Right lobe of liver (tissue), 6 donors: Measurements from ENCODE around the gene LDLRAD3. TPM values are rescaled to one million over a fixed set of nuclear protein-coding genes. Genes with fewer than 3 reads are reported as not detected.

Experiments used
- ATAC-seq, 4 donors: fragments of 200-7000 bp; cut with Tn5 transposase; one replicate each; pipeline ENCODE4 v1.9.1; 2020; ENCODE audit warnings: mild to moderate bottlenecking in 4 of 4, moderate library complexity in 4 of 4
- DNase-seq, 3 donors: peaks; one replicate each; pipeline ENCODE4 v3.0.0-alpha.2; 2020
- H3K27ac ChIP-seq, 3 donors: fragments of 200-600 bp; one replicate each; pipeline ENCODE4 v1.8.0; 2022
- H3K27me3 ChIP-seq, 2 donors: fragments of 200-600 bp; one replicate each; pipeline ENCODE4 v1.8.0; 2022
- H3K36me3 ChIP-seq, 4 donors: fragments of 200-600 bp; sonication (generic) in 1 of 4; one replicate each; pipeline versions ENCODE4 v1.5.1 to v1.8.0; 2017 to 2022; ENCODE audit warnings: control low read depth in 1 of 4
- H3K4me1 ChIP-seq, 4 donors: fragments of 200-600 bp; sonication (generic) in 1 of 4; one replicate each; pipeline versions ENCODE4 v1.5.1 to v1.8.0; 2017 to 2022; ENCODE audit warnings: control low read depth in 1 of 4
- H3K4me3 ChIP-seq, 3 donors: fragments of 200-600 bp; one replicate each; pipeline ENCODE4 v1.8.0; 2022
- H3K9me3 ChIP-seq, 4 donors: fragments of 200-600 bp; sonication (generic) in 1 of 4; one replicate each; pipeline versions ENCODE4 v1.5.1 to v1.8.0; 2017 to 2022; ENCODE audit warnings: control low read depth in 1 of 4
- POLR2A ChIP-seq: fragments of 450-650 bp; IDR thresholded peaks from one replicate; pipeline ENCODE4 v1.6.1; 2017; ENCODE audit warnings: antibody characterized with exemption, mild to moderate bottlenecking
- WGBS: methylation state at CpG from one replicate; pipeline ENCODE4 v1.1.6; 2018; ENCODE audit warnings: low coverage, low lambda C conversion rate; ENCODE audit not compliant: insufficient coverage; ENCODE audit errors: missing lambda C conversion rate; 5-methylcytosine and 5-hydroxymethylcytosine counted together
- intact Hi-C, 2 donors: fragments of 100-400 bp; cut with DNase I; formaldehyde crosslinking; loops; one replicate each; pipeline versions ENCODE4 v1.11.2 to v1.14.1; 2022
- total RNA-seq, 6 experiments: library from RNA; depleted of rRNA in 2 of 6; stranded (reverse); fragments of >200 nt in 2 of 6; fragmentation: NEBNext Ultra II Directional in 3 of 6; extraction: Animal tissue kit (Norgen Biotek cat#: 25700) in 3 of 6; gene quantifications; one replicate each; pipeline versions ENCODE4 v1.1.0 to v1.2.4, GENCODE V29; 2016 to 2023
- TF ChIP-seq, protein P1 (sequence below), 4 donors: fragments of 200-600 bp in 3 of 4; fragments of 450-650 bp in 1 of 4; IDR thresholded peaks; one replicate each; pipeline versions ENCODE4 v1.5.1 to v1.8.0; 2016 to 2022; ENCODE audit warnings: antibody characterized with exemption in 4 of 4, mild to moderate bottlenecking in 2 of 4
- donor health status: DM: no; HTN: yes; CAD: no.
- donor health status: DM: no; HTN: no; CAD: no.
- donor health status: DM: no; HTN: no; CAD: no.
- donor health status: DM: no; HTN: yes; CAD: no.
- donor health status: DM: no; HTN: yes; CAD: no.

Gene LDLRAD3
- total RNA-seq, 6 experiments from 2014 or later, result 0.62 to 3.3 (median 2.7) TPM

DNA sequence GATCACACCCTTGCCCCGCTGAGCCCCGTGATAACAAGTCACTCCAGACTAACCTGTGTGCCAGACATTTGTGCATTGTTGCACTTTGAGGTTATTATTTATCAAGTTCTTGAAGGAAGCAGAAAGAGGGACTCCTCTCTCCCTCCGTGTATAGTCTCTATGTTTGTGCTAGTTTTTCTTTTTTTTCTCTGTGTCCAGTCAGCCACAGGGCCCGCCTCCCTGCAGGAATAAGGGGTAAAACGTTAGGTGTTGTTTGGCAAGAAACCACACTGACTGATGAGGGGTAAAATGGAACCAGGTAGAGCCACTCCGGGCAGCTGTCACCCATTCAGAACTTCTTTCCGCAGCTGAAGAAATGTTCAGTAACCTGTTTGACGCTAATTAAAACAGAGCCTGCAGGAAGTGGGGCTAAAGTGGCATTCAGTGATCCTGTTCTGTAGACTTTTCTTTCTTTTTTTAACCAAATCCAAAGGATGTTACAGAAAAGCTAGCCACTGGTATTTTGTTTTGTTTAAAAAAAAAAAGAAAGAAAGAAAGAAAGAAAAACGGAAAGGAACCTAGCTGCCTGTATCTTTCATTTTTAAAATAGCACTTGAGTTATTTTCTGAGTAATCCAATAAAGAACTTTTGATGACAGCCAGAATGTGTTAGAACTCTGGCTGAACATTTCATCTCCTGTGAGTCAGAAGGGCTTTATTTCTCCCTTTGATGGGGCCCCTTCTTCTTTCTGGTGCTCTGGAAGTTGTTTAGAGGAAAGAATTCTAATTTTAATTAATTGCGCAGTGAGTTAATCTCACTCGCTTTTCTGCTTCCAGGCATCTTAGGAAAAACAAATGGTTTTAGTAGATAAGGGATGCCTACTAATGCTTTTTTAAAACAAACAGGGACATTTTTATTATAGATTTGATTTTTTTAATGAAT lies 287.2 kb downstream of the LDLRAD3 start:
- intact Hi-C loops, result no loop called here
- WGBS, result 57% methylated on average over 11 of the region's 11 CpGs
- ATAC-seq (no peak), DNase-seq (no peak)
- TF ChIP-seq, protein P1, sequence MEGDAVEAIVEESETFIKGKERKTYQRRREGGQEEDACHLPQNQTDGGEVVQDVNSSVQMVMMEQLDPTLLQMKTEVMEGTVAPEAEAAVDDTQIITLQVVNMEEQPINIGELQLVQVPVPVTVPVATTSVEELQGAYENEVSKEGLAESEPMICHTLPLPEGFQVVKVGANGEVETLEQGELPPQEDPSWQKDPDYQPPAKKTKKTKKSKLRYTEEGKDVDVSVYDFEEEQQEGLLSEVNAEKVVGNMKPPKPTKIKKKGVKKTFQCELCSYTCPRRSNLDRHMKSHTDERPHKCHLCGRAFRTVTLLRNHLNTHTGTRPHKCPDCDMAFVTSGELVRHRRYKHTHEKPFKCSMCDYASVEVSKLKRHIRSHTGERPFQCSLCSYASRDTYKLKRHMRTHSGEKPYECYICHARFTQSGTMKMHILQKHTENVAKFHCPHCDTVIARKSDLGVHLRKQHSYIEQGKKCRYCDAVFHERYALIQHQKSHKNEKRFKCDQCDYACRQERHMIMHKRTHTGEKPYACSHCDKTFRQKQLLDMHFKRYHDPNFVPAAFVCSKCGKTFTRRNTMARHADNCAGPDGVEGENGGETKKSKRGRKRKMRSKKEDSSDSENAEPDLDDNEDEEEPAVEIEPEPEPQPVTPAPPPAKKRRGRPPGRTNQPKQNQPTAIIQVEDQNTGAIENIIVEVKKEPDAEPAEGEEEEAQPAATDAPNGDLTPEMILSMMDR (IDR thresholded peaks at IDR 0.05), result no peak
- TF ChIP-seq POLR2A, result no peak
- Histone ChIP-seq H3K36me3 (no peaks in the 10 kb centered on the region), H3K27me3 (no peaks in the 10 kb centered on the region), H3K4me1 (no peaks in the 10 kb centered on the region), H3K4me3 (no peak overlapping the region), H3K27ac (no peak overlapping the region), H3K9me3 (no peaks in the 10 kb centered on the region)

DNA sequence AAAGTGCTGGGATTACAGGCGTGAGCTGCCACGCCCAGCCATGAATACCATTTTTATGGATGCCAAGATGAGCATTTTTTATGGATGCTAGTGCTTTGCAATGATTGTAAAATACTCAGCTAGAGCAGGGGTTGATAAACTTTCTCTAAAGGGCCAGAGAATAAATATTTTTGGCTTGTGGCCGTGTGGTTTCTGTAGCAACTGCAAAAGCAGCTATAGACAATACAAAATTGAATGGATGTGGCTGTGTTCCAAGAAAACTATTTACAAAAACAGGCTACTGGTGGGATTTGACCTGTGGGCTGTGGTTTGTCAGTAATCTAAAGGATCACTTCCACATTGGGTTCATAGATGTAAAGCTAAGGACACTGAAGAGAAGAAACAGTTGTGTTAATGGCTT lies 289.3 kb downstream of the LDLRAD3 start:
- Histone ChIP-seq H3K36me3 (no peaks in the 10 kb centered on the region), H3K4me3 (no peak overlapping the region), H3K9me3 (no peaks in the 10 kb centered on the region), H3K27ac (no peak overlapping the region), H3K4me1 (no peaks in the 10 kb centered on the region), H3K27me3 (no peaks in the 10 kb centered on the region)
- intact Hi-C loops, result no loop called here
- TF ChIP-seq, protein P1 (IDR thresholded peaks at IDR 0.05), result no peak
- no peak for TF ChIP-seq POLR2A
- ATAC-seq (no peak), DNase-seq (no peak)
- 29% methylated on average over 2 of the region's 3 CpGs for WGBS

- Histone ChIP-seq H3K4me1 (no peaks in the 10 kb centered on the region), H3K4me3 (no peak overlapping the region), H3K27me3 (no peaks in the 10 kb centered on the region), H3K9me3 (no peaks in the 10 kb centered on the region), H3K36me3 (no peaks in the 10 kb centered on the region), H3K27ac (no peak overlapping the region)
- TF ChIP-seq POLR2A, result no peak
- TF ChIP-seq, protein P1 (IDR thresholded peaks at IDR 0.05), result no peak
- ATAC-seq (no peak), DNase-seq (no peak)
- intact Hi-C loops, result no loop called here
- 78% methylated on average over 2 of the region's 2 CpGs for WGBS
Observed at GRCh38 chr11:36234825-36235224, 291.0 kb downstream of the LDLRAD3 start.

- no peaks in the 10 kb centered on the region for H3K9me3 ChIP-seq
- 96% methylated on average over 3 of the region's 3 CpGs for WGBS
- ATAC-seq, result no peak
- no peaks in the 10 kb centered on the region for H3K27me3 ChIP-seq
- no peaks in the 10 kb centered on the region for H3K36me3 ChIP-seq
- H3K4me3 ChIP-seq, result no peak overlapping the region
- H3K4me1 ChIP-seq, result no peaks in the 10 kb centered on the region
- H3K27ac ChIP-seq, result no peak overlapping the region
- TF ChIP-seq, protein P1 (IDR thresholded peaks at IDR 0.05), result no peak
- no peak for TF ChIP-seq POLR2A
- DNase-seq, result no peak
- intact Hi-C loops, result no loop called here
Observed at GRCh38 chr11:36235750-36236149, 291.9 kb downstream of the LDLRAD3 start.
